OCI-LY3 (cell line): ENCODE results near the gene WFDC5.

Source experiments
- H2AFZ ChIP-seq: fragments of 200-600, 300-600 bp; shearing (Covaris generic); 2 replicates; pipeline ENCODE4 v1.6.0; 2014; ENCODE audit warnings: antibody characterized with exemption, low read depth, low read length
- H3K27ac ChIP-seq: fragments of 200-600, 300-600 bp; sonication (generic); 2 replicates; pipeline ENCODE4 v1.5.1; 2014; ENCODE audit warnings: mild to moderate bottlenecking, low read length, moderate library complexity, mixed read lengths
- H3K27me3 ChIP-seq: fragments of 200-600, 300-600 bp; sonication (generic); 2 replicates; pipeline ENCODE4 v1.6.1; 2014; ENCODE audit warnings: low read depth, low read length, mixed read lengths
- H3K36me3 ChIP-seq: fragments of 200-600, 300-600 bp; sonication (generic); replicated peaks from 2 replicates; pipeline ENCODE3; 2014; ENCODE audit warnings: low read depth, low read length, mixed read lengths
- H3K4me1 ChIP-seq: fragments of 300-600, 200-600 bp; sonication (generic); 2 replicates; pipeline ENCODE4 v1.6.1; 2014; ENCODE audit warnings: low read length, mixed read lengths
- H3K4me2 ChIP-seq: fragments of 200-600, 300-600 bp; sonication (generic); 2 replicates; pipeline ENCODE4 v1.6.1; 2014; ENCODE audit warnings: low read length, mixed read lengths
- H3K4me3 ChIP-seq: fragments of 300-600, 200-600 bp; sonication (generic); 2 replicates; pipeline ENCODE4 v1.5.1; 2014; ENCODE audit warnings: antibody characterized with exemption, mild to moderate bottlenecking, low read length, moderate library complexity
- H3K79me2 ChIP-seq: fragments of 300-600, 200-600 bp; shearing (Covaris generic); 2 replicates; pipeline ENCODE4 v1.6.1; 2014; ENCODE audit warnings: mild to moderate bottlenecking, low read length, mixed read lengths
- H3K9ac ChIP-seq: fragments of 300-600, 200-600 bp; shearing (Covaris generic); 2 replicates; pipeline ENCODE4 v1.6.0; 2014; ENCODE audit warnings: mild to moderate bottlenecking, low read length, moderate library complexity
- H3K9me3 ChIP-seq: fragments of 200-600, 300-600 bp; shearing (Covaris generic); 2 replicates; pipeline ENCODE4 v1.6.1; 2014; ENCODE audit warnings: low read length, mixed read lengths; ENCODE audit not compliant: insufficient read depth
- H4K20me1 ChIP-seq: fragments of 200-600, 300-600 bp; sonication (generic); 2 replicates; pipeline ENCODE4 v1.6.1; 2016; ENCODE audit warnings: low read length, mixed read lengths; ENCODE audit not compliant: insufficient read depth
- CTCF ChIP-seq: fragments of 200-600, 300-600 bp; sonication (generic); IDR thresholded peaks from 2 replicates; pipeline ENCODE4 v1.5.1; 2014; ENCODE audit warnings: antibody characterized with exemption, low read length, low read depth
- EZH2phosphoT487 ChIP-seq: fragments of 200-600 bp; shearing (Covaris generic); IDR thresholded peaks from 2 replicates; pipeline ENCODE4 v1.6.1; 2018; ENCODE audit warnings: antibody characterized with exemption, mixed run types, low read depth

WFDC5 gene

GRCh38 chr20:45094864-45095574 lies 20.0 kb downstream of the WFDC5 start:
- Histone ChIP-seq H3K4me3 (no peak overlapping the region), H3K27ac (no peak overlapping the region), H3K79me2 (no peaks in the 10 kb centered on the region), H2AFZ (no peak overlapping the region), H3K4me1 (no peaks in the 10 kb centered on the region), H3K36me3 (peaks cover 60% of the 10 kb centered on the region), H3K4me2 (no peak overlapping the region), H3K9ac (no peak overlapping the region), H3K27me3 (no peaks in the 10 kb centered on the region), H4K20me1 (peaks cover 26% of the 10 kb centered on the region; the same call in 1 of the 2 replicates), H3K9me3 (no peaks in the 10 kb centered on the region)
- no peak for TF ChIP-seq EZH2phosphoT487
- no peak for TF ChIP-seq CTCF

DNA sequence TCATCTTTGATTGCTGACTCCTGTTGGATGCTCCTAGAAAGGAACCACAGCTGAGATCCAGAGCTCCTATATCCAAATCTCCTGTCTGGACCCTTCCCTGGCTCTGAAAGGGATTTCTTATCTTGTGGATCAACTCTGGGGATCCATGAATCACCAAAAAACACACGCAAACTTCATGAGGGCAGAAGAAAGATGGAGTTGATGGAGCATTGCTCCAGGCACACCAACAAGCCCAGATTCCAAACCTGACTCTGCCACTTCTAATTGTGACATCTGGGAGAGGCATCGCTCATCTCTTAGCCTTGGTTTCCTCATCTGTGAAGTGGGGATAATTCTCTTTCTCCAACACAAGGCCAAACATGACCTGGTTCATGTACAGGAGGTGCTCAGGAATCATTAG lies 20.8 kb downstream of the WFDC5 start:
- Histone ChIP-seq H3K4me2 (no peak overlapping the region), H3K27ac (no peak overlapping the region)

DNA sequence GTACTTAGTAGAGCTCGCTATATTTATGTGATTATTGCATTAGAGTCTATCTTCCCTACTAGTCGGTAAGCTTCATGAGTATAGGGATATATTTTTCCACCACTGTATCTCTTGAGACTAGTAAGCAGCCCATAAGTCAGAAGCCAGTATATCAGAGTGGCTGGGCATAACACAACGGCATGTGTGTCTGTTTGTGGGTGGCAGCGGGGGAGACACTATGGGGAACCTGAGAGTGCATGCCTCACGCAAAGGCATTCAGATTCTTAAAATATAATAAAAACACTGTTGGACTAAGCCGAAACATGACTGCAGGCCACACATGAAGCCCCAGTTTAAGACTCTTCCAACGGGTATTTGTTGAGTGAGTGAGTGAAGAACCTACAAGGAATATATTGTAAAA lies 22.1 kb downstream of the WFDC5 start:
- no peak overlapping the region for H2AFZ ChIP-seq

More for the DNA sequence above, 20.8 kb downstream of the WFDC5 start:
- H3K9ac ChIP-seq = no peak overlapping the region
- H3K79me2 ChIP-seq = no peaks in the 10 kb centered on the region
- no peaks in the 10 kb centered on the region for H3K4me1 ChIP-seq
- TF ChIP-seq EZH2phosphoT487 = no peak
- TF ChIP-seq CTCF = no peak
- H4K20me1 ChIP-seq = peaks cover 27% of the 10 kb centered on the region; the same call in 1 of the 2 replicates
- H2AFZ ChIP-seq = no peak overlapping the region
- no peak overlapping the region for H3K4me3 ChIP-seq
- H3K27me3 ChIP-seq = no peaks in the 10 kb centered on the region
- peaks cover 68% of the 10 kb centered on the region for H3K36me3 ChIP-seq
- H3K9me3 ChIP-seq = no peaks in the 10 kb centered on the region

More for the DNA sequence above, 22.1 kb downstream of the WFDC5 start:
- Histone ChIP-seq H3K27me3 (no peaks in the 10 kb centered on the region), H3K4me2 (no peak overlapping the region), H3K9ac (no peak overlapping the region), H3K36me3 (peaks cover 73% of the 10 kb centered on the region), H3K9me3 (no peaks in the 10 kb centered on the region), H3K27ac (no peak overlapping the region), H3K4me1 (no peaks in the 10 kb centered on the region), H4K20me1 (peaks cover 37% of the 10 kb centered on the region), H3K79me2 (no peaks in the 10 kb centered on the region), H3K4me3 (no peak overlapping the region)
- TF ChIP-seq CTCF (no peak), EZH2phosphoT487 (no peak)
